GM23248 (cell line): ENCODE data around the gene ABI1.

Source experiments
- EZH2 ChIP-seq: fragments of 200-600 bp; sonication (generic); IDR thresholded peaks from 2 replicates; pipeline ENCODE4 v1.6.1; 2018; ENCODE audit warnings: antibody characterized with exemption, mild to moderate bottlenecking; ENCODE audit not compliant: insufficient read depth, poor library complexity, severe bottlenecking
- EZH2phosphoT487 ChIP-seq: fragments of 200-600 bp; sonication (generic); IDR thresholded peaks from 2 replicates; pipeline ENCODE4 v1.6.1; 2018; ENCODE audit warnings: antibody characterized with exemption, moderate library complexity, mild to moderate bottlenecking, low read depth; ENCODE audit not compliant: insufficient read depth

GRCh38 chr10:26859241-26860101 lies 1.3 kb downstream of the ABI1 start:
- TF ChIP-seq EZH2: no peak
- no peak for TF ChIP-seq EZH2phosphoT487
